HG03175 (cell line): ENCODE results near the gene MDFIC2.
"Not testable (repeated sequence)": the region's sequence is repeated elsewhere in the genome, so short reads cannot be mapped to it uniquely, and the experiment has no call there.

ENCODE experiments used
- ATAC-seq: cut with Tn5 transposase; IDR thresholded peaks from one replicate; pipeline ENCODE4 v1.9.1; 2021; ENCODE audit warnings: mild to moderate bottlenecking, moderate library complexity; ENCODE audit not compliant: unreplicated experiment

The MDFIC2 gene

GRCh38 chr3:70261283-70261682 is 51.2 kb downstream of the MDFIC2 start:
- ATAC-seq: no peak

- ATAC-seq: no peak
Observed at GRCh38 chr3:70256566-70256965, 55.9 kb downstream of the MDFIC2 start.

GRCh38 chr3:70250492-70250891 is 61.9 kb downstream of the MDFIC2 start:
- ATAC-seq: no peak

- ATAC-seq: no peak
Observed at GRCh38 chr3:70249509-70250160, 62.8 kb downstream of the MDFIC2 start.

GRCh38 chr3:70248856-70249255 is 63.6 kb downstream of the MDFIC2 start:
- no peak for ATAC-seq

- ATAC-seq: no peak
Observed at GRCh38 chr3:70247955-70248354, 64.5 kb downstream of the MDFIC2 start.

- ATAC-seq: no peak
Observed at GRCh38 chr3:70245746-70246525, 66.5 kb downstream of the MDFIC2 start.

- ATAC-seq: no peak
Observed at GRCh38 chr3:70244422-70244821, 68.0 kb downstream of the MDFIC2 start.

- ATAC-seq: no peak
Observed at GRCh38 chr3:70242297-70242882, 70.0 kb downstream of the MDFIC2 start.

- no peak for ATAC-seq
Observed at GRCh38 chr3:70233812-70234211, 78.6 kb downstream of the MDFIC2 start.

- no peak for ATAC-seq
Observed at GRCh38 chr3:70233112-70233511, 79.3 kb downstream of the MDFIC2 start.

- no peak for ATAC-seq
Observed at GRCh38 chr3:70231266-70231701, 81.2 kb downstream of the MDFIC2 start.

GRCh38 chr3:70227437-70227836 is 85.0 kb downstream of the MDFIC2 start:
- ATAC-seq: no peak

GRCh38 chr3:70225146-70225545 is 87.3 kb downstream of the MDFIC2 start:
- no peak for ATAC-seq

- ATAC-seq: no peak
Observed at GRCh38 chr3:70224337-70224736, 88.1 kb downstream of the MDFIC2 start.

GRCh38 chr3:70218471-70218870 is 94.0 kb downstream of the MDFIC2 start:
- ATAC-seq: no peak

GRCh38 chr3:70211274-70211673 is 101.2 kb downstream of the MDFIC2 start:
- ATAC-seq: not testable (repeated sequence)

- no peak for ATAC-seq
Observed at GRCh38 chr3:70201975-70202374, 110.5 kb downstream of the MDFIC2 start.

- no peak for ATAC-seq
Observed at GRCh38 chr3:70189884-70190473, 122.5 kb downstream of the MDFIC2 start.

- no peak for ATAC-seq
Observed at GRCh38 chr3:70186221-70186620, 126.2 kb downstream of the MDFIC2 start.

GRCh38 chr3:70185661-70186060 is 126.8 kb downstream of the MDFIC2 start:
- no peak for ATAC-seq
